Thyroid gland (tissue), 4 donors: ENCODE measurements around the gene ZBTB7B. TPM values are rescaled to one million over a fixed set of nuclear protein-coding genes. Genes with fewer than 3 reads are reported as not detected.
A peak's percentile ranks its signal among the peaks of the same experiment; 100 is the strongest.
"Not testable (repeated sequence)": the region's sequence is repeated elsewhere in the genome, so short reads cannot be mapped to it uniquely, and the experiment has no call there.

Source experiments
- DNase-seq, 2 donors: peaks; one replicate each; pipeline ENCODE4 v3.0.0-alpha.2; 2019
- H3K27ac ChIP-seq, 3 donors: fragments of 200-600 bp; sonication (generic); 1 replicate in 2 of 3; 2 replicates in 1 of 3; pipeline ENCODE4 v1.5.1; 2016 to 2019; ENCODE audit warnings: mild to moderate bottlenecking in 1 of 3, moderate library complexity in 1 of 3
- H3K27me3 ChIP-seq: fragments of 200-600 bp; sonication (generic); one replicate; pipeline ENCODE4 v1.5.1; 2019
- H3K36me3 ChIP-seq, 2 donors: fragments of 200-600 bp; sonication (generic); one replicate each; pipeline ENCODE4 v1.5.1; 2016 to 2019
- H3K4me1 ChIP-seq, 2 donors: fragments of 200-600 bp; sonication (generic); one replicate each; pipeline ENCODE4 v1.5.1; 2017 to 2019
- H3K4me3 ChIP-seq, 3 donors: fragments of 200-600 bp; sonication (generic); replicated peaks in 1 of 3; 1 replicate in 2 of 3; 2 replicates in 1 of 3; pipeline ENCODE4 v1.5.1; 2016; ENCODE audit warnings: mild to moderate bottlenecking in 1 of 3
- H3K9me3 ChIP-seq: fragments of 200-600 bp; sonication (generic); one replicate; pipeline ENCODE4 v1.5.1; 2017
- CTCF ChIP-seq, 6 experiments: fragments of 200-600 bp in 3 of 6; fragments of 450-650 bp in 3 of 6; sonication (generic) in 3 of 6; IDR thresholded peaks; one replicate each; pipeline ENCODE4 v1.5.1; 2016 to 2019; ENCODE audit warnings: antibody characterized with exemption in 6 of 6, mild to moderate bottlenecking in 2 of 6, inconsistent platforms in 1 of 6, moderate library complexity in 1 of 6
- POLR2A ChIP-seq, 2 donors: fragments of 450-650 bp; IDR thresholded peaks; one replicate each; pipeline ENCODE4 v1.6.1; 2017; ENCODE audit warnings: antibody characterized with exemption in 2 of 2, mild to moderate bottlenecking in 2 of 2, moderate library complexity in 1 of 2
- WGBS, 2 donors: methylation state at CpG; one replicate each; pipeline ENCODE4 v1.1.5; 2017; 5-methylcytosine and 5-hydroxymethylcytosine counted together
- intact Hi-C: fragments of 100-400 bp; cut with DNase I; formaldehyde crosslinking; loops from one replicate; pipeline ENCODE4 v1.15.1; 2023
- total RNA-seq, 4 donors: library from RNA; depleted of rRNA; stranded (reverse); fragments of >200 nt; gene quantifications; one replicate each; pipeline ENCODE4 v1.2.3, GENCODE V29; 2016

The ZBTB7B gene
- total RNA-seq, 4 donors from 2014 or later, result 35.7 to 89.8 (median 47.3) TPM

GRCh38 chr1:154973344-154974101 is 29.1 kb upstream of the ZBTB7B start:
- TF ChIP-seq POLR2A (IDR thresholded peaks at IDR 0.05) (peak in 1 of 2 donors; percentile 44), CTCF (IDR thresholded peaks at IDR 0.05) (peak in 4 of 6 experiments; percentile 10 to 32 (median 24))
- DNase-seq, result peak; percentile 97 to 98
- Histone ChIP-seq H3K36me3 (no peaks in the 10 kb centered on the region), H3K27ac (peak overlapping the region; percentile 95 to 99 (median 98)), H3K27me3 (no peaks in the 10 kb centered on the region), H3K4me1 (peaks cover 37 to 58% of the 10 kb centered on the region in 2 donors), H3K9me3 (no peaks in the 10 kb centered on the region), H3K4me3 (peak overlapping the region; percentile 2 to 73 (median 51))
- intact Hi-C loops, result loop anchor here (5.0 kb wide), 1 partner anchor 79 kb away; the partner anchor contains the start of gene ADAM15
- 3 to 5% methylated on average over 37 of the region's 37 CpGs for WGBS, 2 donors

- Histone ChIP-seq H3K9me3 (no peaks in the 10 kb centered on the region), H3K27me3 (no peaks in the 10 kb centered on the region), H3K36me3 (no peaks in the 10 kb centered on the region), H3K27ac (peak within 1 kb of the TSS; percentile 95 to 99 (median 98)), H3K4me3 (peak within 1 kb of the TSS; percentile 16 to 73 (median 51)), H3K4me1 (peaks cover 37 to 51% of the 10 kb centered on the region in 2 donors)
- 0 to 1% methylated on average over 39 to 47 of the region's 47 CpGs for WGBS, 2 donors
- DNase-seq, result peak; percentile 97 to 98
- TF ChIP-seq CTCF (IDR thresholded peaks at IDR 0.05), result no peak
- TF ChIP-seq POLR2A (IDR thresholded peaks at IDR 0.05), result peak in 1 of 2 donors; percentile 55
- intact Hi-C loops, result loop anchor here (5.0 kb wide), 1 partner anchor 78 kb away; the partner anchor contains the start of gene ADAM15
Measured at GRCh38 chr1:154974102-154974807, 28.3 kb upstream of the ZBTB7B start, which contains the start of gene CKS1B. Gene CKS1B, plus strand, starts transcription at chr1:154974681. Its CDS starts 65 bp downstream, at chr1:154974746.

- Histone ChIP-seq H3K4me3 (peak overlapping the region; percentile 11 to 51 (median 16)), H3K36me3 (no peaks in the 10 kb centered on the region), H3K9me3 (no peaks in the 10 kb centered on the region), H3K4me1 (peaks cover 33 to 44% of the 10 kb centered on the region in 2 donors), H3K27me3 (no peaks in the 10 kb centered on the region), H3K27ac (peak overlapping the region; percentile 81 to 98 (median 95))
- WGBS, 2 donors, result 0 to 1% methylated on average over 30 of the region's 30 CpGs
- intact Hi-C loops, result loop anchor here (5.0 kb wide), 1 partner anchor 77 kb away; the partner anchor contains the start of gene ADAM15
- peak in 1 of 6 experiments; percentile 5 for TF ChIP-seq CTCF (IDR thresholded peaks at IDR 0.05)
- peak in 1 of 2 donors; percentile 84 for TF ChIP-seq POLR2A (IDR thresholded peaks at IDR 0.05)
- peak; percentile 96 to 97 for DNase-seq
Measured at GRCh38 chr1:154974808-154975408, 27.7 kb upstream of the ZBTB7B start.

DNA sequence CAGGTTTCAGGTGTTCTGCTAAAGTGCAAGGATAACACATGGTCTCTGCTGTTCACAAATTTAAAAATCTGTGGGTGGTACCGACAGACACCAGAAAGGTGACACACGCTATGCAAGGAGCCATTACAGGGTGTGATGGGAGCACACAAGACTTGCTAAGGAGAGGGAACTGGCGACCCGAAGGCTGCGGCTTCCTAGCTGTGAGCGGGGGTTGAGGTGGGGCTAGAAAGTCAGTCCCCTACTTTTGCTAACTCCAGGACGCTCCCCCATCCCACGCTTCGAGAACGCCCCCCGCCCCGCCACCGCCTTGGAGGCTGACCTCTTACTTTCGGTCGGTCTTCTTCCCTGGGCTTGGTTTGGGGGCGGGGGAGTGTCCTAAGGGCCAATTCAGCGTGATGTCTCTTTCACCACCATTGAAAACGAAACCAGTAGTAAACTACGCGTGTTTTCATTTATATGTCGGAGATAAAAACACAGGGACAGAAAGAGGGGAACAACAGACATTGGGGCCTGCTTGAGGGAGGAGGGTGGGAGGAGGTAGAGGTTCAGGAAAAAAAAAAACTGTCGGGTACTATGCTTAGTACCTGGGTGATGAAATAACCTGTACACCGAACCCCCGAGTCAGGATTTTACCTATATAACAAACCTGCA is 27.1 kb upstream of the ZBTB7B start:
- peak; percentile 63 to 66 for DNase-seq
- intact Hi-C loops, result no loop called here

GRCh38 chr1:154977762-154978161 is 24.8 kb upstream of the ZBTB7B start:
- H3K27me3 ChIP-seq, intact Hi-C loops, H3K36me3 ChIP-seq, DNase-seq, H3K27ac ChIP-seq, H3K9me3 ChIP-seq, H3K4me3 ChIP-seq: not testable (repeated sequence)
- peaks cover 4 to 20% of the 10 kb centered on the region in 2 donors for H3K4me1 ChIP-seq
- WGBS, 2 donors, result 86 to 90% methylated on average over 3 of the region's 3 CpGs

More for the DNA sequence above, 27.1 kb upstream of the ZBTB7B start:
- peaks cover 26 to 38% of the 10 kb centered on the region in 2 donors for H3K4me1 ChIP-seq
- no peak for TF ChIP-seq POLR2A (IDR thresholded peaks at IDR 0.05)
- TF ChIP-seq CTCF (IDR thresholded peaks at IDR 0.05), result no peak
- H3K9me3 ChIP-seq, result no peaks in the 10 kb centered on the region
- H3K36me3 ChIP-seq, result no peaks in the 10 kb centered on the region
- peak overlapping the region; percentile 81 to 98 (median 95) for H3K27ac ChIP-seq
- H3K4me3 ChIP-seq, result peak overlapping the region; percentile 11 to 51 (median 16)
- 0 to 1% methylated on average over 24 of the region's 24 CpGs for WGBS, 2 donors
- no peaks in the 10 kb centered on the region for H3K27me3 ChIP-seq
